GM21390 (cell line): ENCODE results near the gene DRC7.

Experiments used
- ATAC-seq: cut with Tn5 transposase; IDR thresholded peaks from one replicate; pipeline ENCODE4 v1.9.1; 2021; ENCODE audit not compliant: unreplicated experiment

DRC7 gene

DNA sequence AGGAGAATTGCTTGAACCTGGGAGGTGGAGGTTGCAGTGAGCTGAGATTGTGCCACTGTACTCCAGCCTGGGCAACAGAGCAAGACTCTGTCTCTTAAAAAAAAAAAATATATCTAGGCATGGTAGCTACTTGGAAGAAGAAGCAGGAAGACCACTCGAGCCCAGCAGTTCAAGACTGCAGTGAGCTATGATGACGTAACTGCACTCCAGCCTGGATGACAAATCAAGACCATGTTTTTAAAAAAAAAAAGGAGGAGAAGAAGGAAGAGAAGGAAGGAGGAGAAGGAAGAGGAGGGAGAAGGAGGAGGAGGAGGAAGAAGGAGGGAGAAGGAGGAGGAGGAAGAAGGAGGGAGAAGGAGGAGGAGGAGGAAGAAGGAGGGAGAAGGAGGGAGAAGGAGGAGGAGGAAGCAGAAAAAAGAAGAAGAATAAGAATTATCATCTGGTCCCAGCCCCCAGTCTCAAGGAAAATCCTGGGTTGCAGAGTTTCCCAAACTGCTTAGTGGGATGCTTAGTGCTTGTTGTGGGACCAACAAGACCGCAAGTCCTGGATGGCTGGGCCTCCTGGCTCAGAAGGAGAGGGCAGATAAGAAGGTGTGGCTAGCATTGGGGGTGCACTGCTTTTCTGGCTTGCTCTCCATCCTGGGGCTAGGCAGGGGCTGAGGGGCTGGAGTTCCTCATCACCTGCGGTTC is 3.7 kb upstream of the DRC7 start:
- no peak for ATAC-seq

DNA sequence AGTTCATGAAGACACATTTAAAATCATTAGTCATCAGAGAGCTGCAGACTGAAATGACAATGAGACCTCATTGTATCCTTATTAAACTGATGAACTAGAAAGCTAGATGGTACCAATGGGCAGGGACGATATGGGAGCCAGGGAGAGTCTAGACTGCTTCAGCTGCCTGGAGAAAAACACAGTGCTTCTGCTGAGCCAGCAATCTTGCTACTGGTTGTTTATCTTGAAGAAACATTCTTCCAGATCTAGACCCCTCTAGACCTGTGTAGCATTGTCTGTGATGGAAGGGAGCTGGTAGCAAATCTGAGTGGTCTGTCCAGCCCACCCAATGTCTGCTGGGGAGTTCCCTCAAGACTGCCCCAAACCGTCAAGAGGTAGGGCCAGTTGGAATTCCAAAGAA is 2.0 kb upstream of the DRC7 start:
- ATAC-seq, result no peak

DNA sequence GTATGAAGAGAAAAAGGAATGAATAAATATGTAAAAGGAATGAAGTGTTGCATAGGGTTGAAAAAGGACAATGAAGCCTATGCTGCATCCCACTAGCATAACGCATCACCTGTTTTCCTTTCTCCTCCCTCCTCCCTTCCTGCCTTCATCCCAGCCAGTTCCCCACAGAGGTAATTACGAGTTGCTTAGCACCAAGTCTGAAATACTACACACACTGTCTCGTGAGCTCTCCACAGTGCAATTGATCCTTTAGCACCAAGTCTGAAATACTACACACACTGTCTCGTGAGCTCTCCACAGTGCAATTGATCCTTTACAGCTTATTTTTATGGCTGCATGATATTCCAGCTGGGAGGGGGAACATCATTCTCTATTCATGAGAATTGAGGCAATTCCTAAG is 1.1 kb upstream of the DRC7 start:
- ATAC-seq, result no peak

DNA sequence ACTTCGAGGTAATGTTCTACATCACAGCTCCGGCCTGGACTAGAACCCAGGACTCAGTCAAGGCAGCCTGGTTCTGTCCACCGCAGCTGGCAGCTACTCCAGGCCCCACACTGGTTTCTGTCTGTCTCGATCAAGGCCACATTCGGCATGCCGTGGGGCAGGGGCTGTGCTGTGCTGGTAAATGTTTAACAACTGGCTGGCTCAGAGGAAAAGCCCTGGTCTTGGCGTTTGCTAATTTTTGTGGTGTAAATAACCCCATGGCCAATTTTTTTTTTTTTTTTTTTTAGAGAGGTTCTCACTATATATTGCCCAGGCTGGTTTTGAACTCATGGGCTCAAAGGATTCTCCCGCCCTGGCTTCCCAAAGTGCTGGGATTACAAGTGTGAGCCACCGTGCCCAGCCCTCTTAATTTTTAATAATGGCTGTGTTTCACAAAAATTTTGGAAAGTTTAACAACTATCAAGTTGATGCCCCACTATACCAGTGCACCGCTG is 328 bp upstream of the DRC7 start:
- ATAC-seq, result no peak

DNA sequence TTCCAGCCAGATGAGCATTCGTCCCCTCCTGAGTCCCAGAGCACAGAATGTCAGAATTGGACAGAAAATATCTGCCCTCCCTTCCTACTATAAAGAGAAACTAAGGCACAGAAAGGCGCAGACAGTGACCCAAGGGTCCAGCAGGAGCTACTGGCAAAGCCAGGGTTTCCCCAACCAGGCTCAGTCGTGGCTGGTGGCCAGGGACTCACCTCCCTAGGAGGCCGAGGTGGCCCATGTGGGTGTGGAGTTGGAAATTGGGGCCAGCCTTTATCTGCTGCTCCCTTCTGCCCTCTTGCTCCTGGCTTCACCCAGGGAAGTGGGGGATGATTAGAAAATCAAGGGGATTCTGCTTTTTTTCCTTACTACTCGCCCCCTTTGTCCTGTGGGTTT is 1.1 kb downstream of the DRC7 start:
- no peak for ATAC-seq

DNA sequence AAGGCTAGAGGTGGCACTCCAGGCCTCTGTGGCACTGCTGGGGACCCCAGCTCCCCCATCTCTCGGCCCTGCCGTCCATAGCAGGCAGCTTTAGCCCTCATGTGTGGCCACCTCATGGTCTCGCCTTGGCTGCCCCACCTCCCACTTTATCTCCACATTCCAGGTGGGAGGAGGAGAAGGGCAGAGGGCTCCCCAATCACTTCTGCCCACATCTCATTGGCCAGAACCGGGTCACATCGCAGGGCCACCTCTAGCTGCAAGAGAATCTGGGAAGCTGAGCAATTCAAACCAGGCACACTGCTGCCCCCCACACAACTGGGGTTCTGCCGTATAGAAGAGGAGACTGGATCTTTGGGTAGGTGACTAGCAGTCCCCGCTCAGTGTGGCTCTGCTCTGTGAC is 1.6 kb downstream of the DRC7 start:
- no peak for ATAC-seq

DNA sequence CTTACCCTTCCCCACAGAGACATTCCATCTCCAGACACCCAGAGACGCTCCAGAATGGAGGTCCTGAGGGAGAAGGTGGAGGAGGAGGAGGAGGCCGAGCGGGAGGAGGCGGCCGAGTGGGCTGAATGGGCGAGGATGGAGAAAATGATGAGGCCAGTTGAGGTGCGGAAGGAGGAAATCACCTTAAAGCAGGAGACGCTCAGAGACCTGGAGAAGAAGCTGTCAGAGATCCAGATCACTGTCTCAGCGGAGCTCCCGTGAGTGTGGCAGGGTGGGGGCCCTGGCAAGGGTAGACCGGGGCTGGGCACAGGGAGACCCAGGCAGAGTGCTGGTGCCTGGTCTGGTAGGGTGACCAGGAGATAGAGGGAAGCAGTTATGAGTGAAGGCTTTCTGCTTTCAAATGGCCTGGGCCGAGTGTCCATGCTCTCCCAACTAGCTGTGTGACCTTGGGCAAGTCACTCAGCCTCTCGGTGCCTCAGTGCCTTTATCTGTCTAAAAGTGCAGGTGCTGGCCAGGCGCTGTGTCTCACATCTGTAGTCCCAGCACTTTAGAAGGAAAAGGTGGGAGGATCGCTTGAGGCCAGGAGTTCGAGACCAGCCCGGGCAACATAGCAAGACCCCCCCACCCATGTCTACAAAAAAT is 3.4 kb downstream of the DRC7 start:
- ATAC-seq, result no peak

DNA sequence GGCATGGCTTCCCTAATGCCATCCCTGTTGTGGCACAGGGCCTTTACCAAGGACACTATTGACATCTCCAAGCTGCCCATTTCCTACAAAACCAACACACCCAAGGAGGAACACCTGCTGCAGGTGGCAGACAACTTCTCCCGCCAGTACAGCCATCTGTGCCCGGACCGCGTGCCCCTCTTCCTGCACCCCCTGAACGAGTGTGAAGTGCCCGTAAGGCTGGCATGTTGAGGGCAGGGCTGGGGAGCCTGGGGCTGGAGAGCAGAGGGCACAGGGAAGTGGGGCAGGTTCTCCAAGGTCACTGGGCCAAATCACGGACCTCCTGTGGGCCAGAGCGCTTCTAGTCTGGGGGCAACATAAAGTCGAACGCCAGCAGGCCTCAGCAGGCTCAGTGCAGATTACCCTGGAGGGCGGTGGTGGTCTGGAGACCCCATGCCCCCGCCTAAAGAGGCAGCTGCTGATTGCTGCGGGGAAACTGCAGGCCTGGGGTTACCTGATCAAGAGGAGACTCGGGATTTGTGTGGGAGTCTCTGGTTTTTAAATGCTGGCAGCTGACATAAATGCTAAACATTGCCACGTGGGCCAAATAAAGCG is 4.3 kb downstream of the DRC7 start:
- ATAC-seq, result no peak

DNA sequence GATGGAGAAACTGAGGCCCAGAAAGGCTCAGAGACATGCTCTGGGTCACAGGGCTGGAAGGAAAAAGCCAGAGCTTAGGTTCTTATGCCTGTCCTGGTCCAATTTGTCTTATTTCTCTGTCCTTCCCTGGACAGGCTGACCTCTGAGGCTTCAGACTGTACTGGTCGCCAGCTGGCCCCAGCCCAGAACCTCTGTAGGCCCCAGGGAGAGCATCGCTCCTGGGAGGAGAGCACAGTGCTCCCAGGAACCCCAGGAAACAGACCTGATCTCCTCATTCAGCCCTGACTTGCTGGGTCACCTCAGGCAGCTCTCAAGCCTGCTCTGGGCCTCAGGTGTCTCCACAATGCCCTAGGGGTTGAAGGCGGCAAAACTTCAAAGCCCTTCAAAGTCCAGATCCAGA is 4.9 kb downstream of the DRC7 start:
- no peak for ATAC-seq

DNA sequence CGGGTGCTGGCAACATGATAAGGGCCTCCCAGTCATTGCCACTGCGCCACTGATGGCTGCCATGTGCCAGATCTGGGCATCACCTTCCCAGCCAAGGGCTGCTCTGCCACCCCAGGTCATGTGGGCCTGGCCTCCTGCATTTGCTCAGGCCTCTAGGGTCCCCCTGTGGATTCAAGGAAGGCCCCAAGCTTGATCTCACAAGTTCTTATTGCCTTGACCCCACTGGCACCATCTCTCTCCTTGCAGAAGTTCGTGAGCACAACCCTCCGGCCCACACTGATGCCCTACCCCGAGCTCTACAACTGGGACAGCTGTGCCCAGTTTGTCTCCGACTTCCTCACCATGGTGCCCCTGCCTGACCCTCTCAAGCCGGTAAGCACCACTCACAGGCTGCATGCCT is 5.3 kb downstream of the DRC7 start:
- ATAC-seq, result no peak

DNA sequence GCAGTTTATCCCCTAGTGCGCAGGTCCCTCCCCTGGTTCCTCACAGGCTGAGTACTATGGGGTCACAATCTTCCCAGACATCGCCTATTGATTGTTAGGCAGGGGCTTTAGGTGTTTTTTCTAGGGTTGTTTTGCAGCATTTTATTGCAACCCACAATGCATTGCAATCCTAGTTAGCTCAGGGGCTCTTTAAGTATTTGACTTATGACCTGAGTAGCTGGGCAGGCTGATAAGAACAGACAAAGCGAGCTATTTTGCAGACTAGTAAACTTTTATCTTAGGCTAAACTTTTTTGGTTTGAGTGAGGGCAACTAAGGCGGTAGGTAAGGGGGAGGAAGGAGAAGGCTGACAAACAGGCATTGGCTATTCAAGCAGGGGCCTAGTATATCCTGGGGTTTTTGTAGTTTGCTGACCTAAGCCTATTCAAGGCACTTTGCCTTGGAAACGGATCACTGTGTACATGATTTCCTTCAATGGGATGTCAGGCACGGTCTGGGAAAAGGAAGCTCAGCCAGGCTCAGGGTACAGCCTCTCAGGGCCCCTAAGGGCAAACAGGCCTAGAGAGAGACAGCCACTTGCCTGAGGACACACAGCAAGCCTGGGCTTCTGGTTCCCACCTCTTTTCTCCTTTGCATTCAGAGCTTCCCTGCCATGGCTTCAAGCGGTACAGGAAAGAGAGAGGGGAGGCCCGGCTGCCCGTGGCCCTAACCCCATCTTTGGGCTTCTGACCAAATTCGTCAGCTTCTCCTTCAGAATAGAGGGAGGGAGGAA is 6.4 kb downstream of the DRC7 start:
- ATAC-seq, result no peak

DNA sequence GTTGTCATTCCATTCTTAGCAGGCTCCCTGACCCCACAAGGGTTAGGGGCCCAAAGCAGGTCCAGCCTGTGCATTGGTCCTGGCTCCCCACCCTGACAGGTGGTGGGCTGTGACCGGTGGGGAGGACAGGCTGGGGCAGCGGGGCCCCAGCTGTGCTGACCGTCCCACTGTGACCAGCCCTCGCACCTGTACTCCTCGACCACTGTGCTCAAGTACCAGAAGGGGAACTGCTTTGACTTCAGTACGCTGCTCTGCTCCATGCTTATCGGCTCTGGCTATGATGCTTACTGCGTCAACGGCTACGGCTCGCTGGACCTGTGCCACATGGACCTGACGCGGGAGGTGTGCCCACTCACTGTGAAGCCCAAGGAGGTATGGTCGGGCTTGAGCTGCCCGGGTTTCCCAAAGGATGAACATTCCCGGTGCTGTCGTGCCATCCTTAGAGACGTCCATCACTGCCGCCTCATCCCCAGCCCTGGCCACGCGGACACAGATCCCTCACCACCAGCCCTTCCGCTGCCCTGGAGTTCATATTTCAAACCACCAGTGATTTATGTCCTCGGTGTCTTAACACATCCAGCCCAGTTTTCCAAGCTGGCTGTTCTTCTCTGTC is 7.3 kb downstream of the DRC7 start:
- no peak for ATAC-seq

DNA sequence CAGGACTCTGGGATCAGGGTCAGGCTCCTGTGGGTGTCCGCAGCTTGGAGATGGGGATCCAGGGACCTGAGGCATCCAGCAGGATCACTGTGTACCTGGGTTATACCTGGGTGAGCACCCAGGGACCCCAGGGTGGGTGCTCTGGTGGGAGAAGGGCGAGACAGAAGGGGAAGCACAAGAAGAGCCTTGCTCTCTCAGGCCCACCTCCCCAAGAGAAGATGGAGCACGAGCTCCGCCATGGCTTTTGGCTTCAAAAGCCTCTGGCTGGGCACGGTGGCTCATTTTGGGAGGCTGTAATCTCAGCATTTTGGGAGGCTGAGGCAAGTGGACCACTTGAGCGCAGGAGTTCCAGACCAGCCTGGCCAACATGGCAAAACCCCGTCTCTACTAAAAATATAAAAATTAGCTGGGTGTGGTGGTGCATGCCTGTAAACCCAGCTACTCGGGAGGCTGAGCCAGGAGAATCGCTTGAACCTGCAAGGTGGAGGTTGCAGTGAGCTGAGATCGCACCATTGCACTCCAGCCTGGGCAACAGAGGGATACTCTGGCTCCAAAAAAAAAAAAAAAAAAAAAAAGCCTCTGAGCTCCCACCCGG is 8.9 kb downstream of the DRC7 start:
- no peak for ATAC-seq

DNA sequence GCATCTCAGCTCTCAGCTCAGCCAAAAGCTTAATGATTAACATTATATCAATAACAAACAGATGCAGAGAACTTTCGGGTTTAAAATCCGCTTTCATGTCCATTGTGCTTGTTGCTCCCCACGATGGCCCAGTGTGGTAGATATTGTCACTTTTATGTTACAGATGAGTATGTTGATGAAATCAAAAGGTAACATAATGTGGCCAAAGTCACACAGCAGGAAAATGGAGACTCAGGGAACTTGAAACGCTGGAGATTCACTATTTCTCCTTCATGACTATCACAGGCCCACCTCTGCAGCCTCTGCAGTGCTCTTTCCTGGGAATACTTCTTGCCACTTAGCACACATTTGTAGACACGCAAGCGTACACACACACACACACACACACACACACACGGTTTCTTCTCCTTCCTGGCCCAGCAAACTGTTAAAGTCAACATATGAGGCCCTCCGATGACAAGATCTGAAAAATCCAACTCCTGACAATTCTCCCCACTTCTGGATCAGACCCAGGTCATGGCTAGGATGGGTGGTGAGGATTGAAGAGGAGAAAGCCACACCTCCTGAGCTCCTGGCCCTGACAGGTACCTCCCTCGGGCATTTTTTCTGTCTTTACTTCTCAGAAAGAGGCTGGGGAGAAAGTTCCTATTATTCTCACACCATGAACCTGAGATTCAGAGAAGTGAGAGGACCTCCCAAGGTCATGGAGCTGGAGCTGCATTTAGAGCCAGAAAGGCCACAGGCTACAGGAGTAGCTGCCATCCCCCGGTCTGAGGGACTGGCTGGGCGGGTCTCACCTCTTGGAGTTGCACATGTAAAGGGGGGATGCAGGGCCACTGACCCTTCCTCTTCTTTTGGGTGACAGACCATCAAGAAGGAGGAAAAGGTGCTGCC is 9.7 kb downstream of the DRC7 start:
- no peak for ATAC-seq

DNA sequence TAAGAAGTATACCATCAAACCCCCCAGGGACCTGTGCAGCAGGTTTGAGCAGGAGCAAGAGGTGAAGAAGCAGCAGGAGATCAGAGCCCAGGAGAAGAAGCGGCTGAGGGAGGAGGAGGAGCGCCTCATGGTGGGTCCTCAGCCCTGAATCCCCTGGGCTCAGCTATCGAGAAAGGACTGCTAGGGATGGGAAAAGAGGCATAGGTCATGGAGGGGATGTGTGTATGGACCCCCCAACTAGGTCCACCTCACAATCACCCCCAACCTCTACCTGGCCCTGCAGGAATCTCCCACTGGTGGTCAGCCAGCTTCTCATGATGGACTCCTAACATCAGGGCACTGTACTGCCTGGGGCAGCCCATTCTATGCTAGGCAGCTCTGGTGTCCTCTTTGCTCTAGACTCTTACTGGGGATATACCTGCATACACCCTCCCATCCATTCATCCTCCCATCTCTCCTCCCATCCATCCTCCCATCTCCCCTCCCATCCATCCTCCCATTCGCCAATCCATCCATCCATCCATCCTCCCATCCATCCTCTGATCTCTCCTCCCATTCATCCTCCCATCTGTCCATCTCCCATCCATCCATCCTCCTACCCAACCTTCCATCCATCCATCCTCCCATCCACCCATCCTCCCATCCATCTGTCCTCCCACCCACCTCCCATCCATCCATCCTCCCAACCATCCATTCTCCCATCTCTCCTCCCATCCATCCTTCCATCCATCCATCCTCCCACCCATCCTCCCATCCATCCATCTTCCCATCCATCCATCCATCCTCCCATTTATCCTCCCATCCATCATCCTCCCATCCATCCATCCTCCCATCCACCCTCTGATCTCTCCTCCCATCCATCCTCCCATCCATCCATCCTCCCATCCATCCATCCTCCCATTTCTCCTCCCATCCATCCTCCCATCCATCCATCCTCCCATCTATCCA is 10.6 kb downstream of the DRC7 start:
- no peak for ATAC-seq

DNA sequence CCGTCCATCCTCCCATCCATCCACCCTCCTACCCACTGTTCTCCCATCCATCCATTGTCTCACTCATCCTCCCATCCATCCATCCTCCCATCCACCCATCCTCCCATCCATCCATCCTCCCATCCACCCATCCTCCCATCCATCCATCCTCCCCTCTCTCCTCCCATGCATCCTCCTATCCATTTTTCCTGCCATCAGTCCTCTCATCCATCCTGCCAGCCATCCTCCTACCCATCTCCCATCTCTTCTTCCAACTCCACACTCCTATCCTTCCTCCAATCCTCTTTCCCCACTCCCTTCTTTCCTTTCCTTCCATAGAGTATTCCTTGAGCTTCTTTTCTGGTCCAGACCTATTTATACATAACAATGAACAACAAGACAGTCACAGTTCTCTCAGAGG is 12.1 kb downstream of the DRC7 start:
- ATAC-seq, result no peak

DNA sequence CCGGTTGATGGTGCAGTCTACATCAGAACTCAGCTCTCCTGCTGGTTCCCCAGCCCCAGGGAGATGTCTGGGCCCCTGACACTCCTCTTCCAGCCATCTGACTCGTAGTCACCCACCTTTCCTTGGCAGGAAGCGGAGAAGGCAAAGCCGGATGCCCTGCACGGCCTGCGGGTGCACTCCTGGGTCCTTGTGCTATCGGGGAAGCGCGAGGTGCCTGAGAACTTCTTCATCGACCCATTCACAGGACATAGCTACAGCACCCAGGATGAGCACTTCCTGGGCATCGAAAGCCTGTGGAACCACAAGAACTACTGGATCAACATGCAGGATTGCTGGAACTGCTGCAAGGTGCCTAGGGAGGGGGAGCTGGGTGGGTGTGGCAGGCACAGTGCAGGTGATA is 12.7 kb downstream of the DRC7 start:
- no peak for ATAC-seq

DNA sequence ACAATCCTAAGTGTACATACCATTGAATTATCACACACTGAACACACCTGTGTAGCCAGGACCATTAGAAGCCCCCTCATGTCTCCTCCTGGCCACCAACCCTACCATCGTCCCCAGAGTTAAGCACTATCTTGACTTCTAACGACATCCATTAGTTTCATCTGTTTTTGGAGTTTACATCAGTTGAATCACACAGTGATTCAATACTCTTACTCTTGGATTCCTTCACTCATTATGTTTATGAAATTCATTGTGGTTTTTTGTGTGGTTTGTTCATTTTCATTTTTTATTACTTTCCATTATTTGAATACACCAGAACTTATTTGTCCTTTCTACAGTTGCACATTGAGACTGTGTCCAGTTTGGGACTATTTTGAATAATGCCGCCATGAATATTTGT is 13.6 kb downstream of the DRC7 start:
- ATAC-seq, result no peak

DNA sequence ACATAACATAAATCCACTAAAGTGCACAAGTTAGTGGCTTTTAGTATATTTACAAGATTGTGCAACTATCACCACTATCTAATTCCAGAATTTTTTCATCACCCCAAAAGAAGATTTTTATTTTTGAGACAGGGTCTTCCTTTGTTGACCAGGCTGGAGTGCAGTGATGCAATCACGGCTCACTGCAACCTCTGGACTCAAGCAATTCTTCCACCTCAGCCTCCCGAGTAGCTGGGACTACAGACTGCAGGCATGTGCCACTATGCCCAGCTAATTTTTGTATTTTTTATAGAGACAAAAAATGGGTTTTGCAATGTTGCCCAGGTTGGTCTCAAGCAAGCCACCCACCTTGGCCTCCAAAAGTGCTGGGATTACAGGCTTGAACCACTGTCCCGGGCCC is 15.1 kb downstream of the DRC7 start:
- ATAC-seq, result no peak
